HG02981 (cell line): Measurements from ENCODE around the gene SLC26A1.
"Not testable (repeated sequence)": the region's sequence is repeated elsewhere in the genome, so short reads cannot be mapped to it uniquely, and the experiment has no call there.

Source experiments
- ATAC-seq: cut with Tn5 transposase; IDR thresholded peaks from one replicate; pipeline ENCODE4 v1.9.1; 2021; ENCODE audit warnings: mild to moderate bottlenecking, moderate library complexity; ENCODE audit not compliant: unreplicated experiment

Gene SLC26A1

DNA sequence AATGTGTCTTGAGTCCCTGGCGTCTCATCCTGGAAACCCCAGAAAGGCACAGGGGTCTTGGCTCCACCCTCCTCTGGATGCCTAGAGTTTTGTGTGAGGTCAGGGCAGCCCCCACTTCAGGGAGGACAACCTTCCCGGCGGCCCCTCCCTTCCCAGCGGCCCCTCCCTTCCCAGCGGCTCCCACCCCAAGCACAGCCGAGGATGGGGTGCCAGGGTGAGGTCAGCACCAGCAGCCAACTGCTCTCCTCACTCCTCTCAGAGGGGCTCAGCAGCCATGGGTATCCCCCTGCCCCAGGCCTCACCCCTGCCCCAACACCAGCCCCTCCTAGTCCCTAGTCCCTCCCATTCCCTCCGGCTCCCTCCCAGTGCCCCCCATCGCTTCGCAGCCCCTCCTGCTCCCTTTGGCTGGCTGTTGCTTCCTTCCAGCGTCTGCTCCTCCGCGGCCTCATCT is 37.2 kb downstream of the SLC26A1 start:
- ATAC-seq: no peak

DNA sequence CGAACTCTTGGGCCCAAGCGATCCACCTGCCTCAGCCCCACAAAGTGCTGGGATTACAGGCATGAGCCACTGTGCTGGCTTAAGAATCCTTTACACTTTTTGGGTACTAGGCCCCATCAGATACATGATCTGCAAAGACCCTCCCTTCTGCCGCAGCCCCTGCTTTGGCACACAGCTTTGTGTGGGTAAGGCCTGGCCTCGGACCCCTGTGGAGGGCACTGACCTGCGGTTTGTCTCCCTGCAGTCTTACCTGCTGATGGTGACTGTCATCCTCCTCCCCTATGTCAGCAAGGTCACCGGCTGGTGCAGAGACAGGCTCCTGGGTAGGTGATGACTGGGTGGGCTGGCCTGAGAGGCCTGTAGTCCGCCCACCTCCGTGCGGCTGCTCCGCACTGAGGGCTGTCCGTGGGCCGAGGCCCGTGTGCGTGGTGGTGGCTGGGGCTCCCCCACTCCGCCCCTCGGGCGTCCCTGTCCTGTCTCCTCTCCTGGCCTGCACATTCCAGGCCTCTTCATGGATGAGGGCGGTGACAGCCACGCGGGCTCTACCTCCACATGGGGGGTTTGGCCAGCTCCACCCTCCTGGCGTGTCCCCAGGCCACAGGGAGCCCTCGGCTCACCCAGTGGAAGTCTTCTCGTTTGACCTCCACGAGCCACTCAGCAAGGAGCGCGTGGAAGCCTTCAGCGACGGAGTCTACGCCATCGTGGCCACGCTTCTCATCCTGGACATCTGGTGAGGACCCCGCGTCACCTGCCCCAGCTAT is 37.9 kb downstream of the SLC26A1 start:
- no peak for ATAC-seq

DNA sequence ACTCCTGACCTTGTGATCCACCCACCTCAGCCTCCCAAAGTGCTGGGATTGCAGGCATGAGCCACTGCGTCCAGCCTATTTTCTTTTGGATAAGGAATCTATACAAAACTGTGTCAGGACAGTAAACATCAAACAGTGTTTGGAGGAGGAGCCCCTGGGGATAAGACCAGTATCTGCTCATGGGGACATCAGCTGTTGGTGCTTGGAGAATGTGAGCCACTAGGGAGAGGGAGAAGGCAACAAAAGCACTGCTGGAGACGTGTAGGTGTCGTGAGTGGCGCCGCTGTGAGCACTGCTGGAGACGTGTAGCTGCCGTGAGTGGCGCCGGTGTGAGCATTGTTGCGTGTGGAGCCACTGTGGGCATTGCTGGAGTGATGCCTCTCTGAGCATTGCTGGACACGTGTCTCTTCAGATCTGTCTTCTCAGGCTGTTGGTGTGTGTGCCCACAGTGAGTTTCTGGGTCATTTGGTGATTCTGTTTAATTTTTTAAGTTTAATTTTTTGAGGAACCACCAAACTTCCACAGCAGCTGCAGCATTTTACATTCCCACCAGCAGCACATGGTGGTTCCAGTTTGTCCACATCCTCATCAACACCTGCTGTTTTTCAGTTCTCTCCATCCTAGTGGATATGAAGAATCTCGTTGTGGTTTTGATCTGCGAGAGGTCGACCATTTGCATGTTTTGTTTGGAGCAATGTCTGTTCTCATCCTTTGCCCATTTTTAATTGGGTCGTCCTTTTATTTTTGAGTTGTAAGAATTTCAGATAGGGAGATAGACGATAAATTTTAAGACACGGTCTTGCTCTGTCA is 38.8 kb downstream of the SLC26A1 start:
- ATAC-seq: no peak

- ATAC-seq: no peak
Measured at GRCh38 chr4:953574-953915, 39.7 kb downstream of the SLC26A1 start.

- no peak for ATAC-seq
Measured at GRCh38 chr4:952881-953573, 40.2 kb downstream of the SLC26A1 start.

DNA sequence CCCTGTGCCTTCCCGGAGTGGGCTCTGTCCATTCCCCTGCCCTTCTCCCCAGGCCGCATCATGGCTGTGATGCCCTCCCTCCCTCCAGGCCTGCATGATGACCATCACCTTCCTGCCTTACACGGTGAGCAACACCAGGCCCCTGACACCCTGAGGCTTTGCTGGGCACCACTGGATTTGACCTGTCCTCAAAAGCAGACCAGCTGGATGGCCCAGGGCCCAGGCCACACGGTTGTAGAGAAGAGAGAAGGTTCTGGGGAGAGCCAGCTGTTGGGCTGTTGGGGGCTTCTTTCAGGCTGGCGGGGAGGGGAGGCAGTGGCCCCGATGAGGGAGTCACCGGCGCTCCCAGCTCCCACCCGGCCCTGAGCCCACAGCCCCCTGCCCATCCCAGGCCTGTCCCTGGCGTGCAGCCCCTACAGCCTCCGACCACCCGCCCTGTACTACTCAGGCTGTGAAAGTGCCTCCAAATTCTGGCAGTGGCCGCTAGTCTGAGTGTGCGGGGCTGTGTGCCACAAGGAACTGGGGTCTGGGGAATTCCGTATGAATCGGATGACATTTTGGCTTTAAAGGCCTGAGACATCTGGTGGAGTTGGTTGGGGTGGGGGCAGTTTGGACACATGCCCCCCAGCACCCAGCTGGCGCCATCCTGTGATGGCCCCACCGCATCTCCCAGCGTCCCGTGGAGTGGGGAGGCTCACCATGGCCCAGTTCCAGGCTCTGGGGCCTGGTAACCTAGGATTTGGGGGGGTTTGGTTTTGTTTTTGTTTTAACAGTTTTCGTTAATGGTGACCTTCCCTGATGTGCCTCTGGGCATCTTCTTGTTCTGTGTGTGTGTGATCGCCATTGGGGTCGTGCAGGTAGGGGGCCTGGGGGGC is 41.4 kb downstream of the SLC26A1 start:
- ATAC-seq: no peak

DNA sequence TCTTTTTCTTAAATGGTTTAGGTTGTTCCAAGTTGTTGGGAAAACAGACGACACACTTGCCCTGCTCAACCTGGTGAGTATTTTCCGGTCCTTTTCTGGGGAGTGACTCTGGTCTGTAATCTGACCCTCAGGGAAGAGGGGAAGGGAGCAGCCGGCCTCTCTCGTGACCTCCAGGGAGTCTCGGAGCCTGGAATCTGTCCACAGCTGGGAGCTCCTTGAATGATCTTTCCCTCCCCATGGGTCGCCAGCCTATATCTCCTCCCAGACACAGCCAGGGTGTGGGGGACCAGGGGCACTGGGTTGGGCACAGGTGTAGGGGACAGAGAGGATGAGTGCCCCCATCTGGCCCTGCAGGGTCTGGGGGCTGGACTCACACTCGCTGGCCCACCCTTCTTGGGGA is 42.0 kb downstream of the SLC26A1 start:
- ATAC-seq: no peak

- no peak for ATAC-seq
Measured at GRCh38 chr4:950136-951020, 42.8 kb downstream of the SLC26A1 start.

DNA sequence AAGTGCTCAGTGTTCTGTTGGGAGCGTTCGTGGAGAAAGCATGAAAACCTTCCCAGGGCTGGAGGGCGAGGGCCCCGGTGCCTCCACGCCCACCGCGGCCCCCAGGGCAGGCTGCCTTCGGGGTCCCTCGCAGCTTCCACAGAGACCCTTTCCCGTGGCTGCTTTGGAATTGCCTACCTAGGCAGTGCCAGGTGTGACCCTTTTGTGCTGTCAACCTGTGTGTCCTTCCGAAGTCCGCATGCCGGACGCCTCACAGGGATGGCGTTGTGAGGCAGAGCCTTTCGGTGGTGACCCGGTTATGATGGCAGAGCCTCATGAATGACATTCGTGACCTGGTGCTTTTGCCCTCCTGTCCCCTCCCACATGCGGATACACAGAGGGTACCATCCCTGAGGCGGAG is 43.5 kb downstream of the SLC26A1 start:
- ATAC-seq: no peak

DNA sequence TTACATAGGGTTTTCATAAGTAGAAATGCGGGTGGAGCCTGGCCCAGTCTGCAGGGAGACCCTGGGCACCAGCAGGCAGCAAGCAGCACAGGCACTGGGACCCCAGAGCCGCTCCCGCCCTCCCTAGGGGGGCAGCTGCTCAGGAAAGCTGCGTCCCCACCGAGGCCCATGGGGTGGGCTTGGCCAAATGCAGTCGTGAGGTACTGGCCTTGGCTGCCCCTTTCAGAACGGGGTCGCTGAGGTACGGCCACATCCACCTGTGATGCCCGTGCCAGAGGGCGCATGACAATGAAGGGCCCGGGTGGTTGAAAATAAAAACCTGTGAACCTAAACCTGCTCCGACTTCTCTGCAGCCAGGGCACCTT is 44.3 kb downstream of the SLC26A1 start:
- no peak for ATAC-seq

- ATAC-seq: no peak
Measured at GRCh38 chr4:948101-948935, 44.9 kb downstream of the SLC26A1 start.

- no peak for ATAC-seq
Measured at GRCh38 chr4:947491-947971, 45.7 kb downstream of the SLC26A1 start.

DNA sequence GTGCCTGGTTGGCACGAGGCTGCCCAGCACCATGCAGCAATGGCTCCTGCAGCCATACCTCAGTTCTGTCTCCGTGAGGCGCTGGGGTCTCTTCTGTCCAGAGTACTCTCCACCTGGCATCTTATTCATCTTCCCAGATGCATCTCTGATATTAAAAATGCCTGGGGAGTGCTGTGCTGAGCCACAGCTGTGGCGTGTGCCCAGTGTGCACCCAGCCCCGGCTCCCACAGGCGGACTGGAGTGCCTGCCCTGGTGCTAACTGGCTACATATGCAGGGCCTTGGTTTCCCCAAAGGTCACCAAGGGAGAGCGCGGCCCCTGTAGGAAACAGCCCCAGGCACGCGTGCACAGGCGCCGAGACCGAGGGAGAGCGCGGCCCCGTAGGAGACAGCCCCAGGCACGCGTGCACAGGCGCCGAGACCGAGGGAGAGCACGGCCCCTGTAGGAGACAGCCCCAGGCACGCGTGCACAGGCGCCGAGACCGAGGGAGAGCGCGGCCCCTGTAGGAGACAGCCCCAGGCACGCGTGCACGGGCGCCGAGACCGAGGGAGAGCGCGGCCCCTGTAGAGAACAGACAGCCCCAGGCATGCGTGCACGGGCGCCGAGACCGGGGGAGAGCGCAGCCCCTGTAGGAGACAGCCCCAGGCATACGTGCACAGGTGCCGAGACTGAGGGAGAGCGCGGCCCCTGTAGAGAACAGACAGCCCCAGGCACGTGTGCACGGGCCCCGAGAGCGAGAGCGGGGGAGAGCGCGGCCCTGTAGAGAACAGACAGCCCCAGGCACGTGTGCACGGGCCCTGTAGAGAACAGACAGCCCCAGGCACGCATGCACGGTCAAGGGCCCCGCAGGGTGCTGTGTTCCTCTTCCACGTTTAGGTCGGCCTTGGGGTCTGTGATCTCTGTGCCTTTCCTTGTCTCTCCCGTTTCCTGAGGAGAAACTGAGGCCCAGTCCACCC is 46.4 kb downstream of the SLC26A1 start:
- no peak for ATAC-seq

DNA sequence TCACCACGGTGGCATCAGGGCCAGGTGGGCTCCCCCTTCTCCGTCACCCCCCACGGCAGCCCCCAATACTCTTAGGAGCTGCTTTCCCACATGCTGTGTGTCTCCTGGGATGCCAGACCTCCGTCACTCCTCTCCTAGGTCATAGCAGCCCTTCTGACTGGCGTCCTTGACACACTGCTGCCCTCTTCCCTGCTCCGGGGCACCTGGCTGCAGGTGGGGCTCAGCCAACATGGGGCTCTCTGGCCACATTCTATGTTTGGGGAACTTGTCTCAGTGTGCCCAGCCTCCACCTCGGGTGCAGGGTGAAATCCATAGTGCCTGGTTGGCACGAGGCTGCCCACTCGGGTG is 47.1 kb downstream of the SLC26A1 start:
- no peak for ATAC-seq

GRCh38 chr4:945274-946102 is 47.7 kb downstream of the SLC26A1 start:
- no peak for ATAC-seq

- not testable (repeated sequence) for ATAC-seq
Measured at GRCh38 chr4:939508-939907, 53.7 kb downstream of the SLC26A1 start.
